Retinal pigment epithelial cell (primary cell): Measurements from ENCODE around the gene AGBL1.

Experiments
- DNase-seq: peaks from one replicate; pipeline ENCODE4 v3.0.0-alpha.2; 2010; ENCODE audit warnings: low read depth
- H3K4me3 ChIP-seq: 2 replicates; pipeline ENCODE4 v1.5.1; 2011; ENCODE audit warnings: mild to moderate bottlenecking, low read length, control low read depth, moderate library complexity
- TF ChIP-seq, protein P1 (sequence below): conservative IDR thresholded peaks from 2 replicates; pipeline ENCODE4 v1.5.1; 2011; ENCODE audit warnings: low read depth, low read length, control low read depth, inconsistent platforms

The AGBL1 gene

DNA sequence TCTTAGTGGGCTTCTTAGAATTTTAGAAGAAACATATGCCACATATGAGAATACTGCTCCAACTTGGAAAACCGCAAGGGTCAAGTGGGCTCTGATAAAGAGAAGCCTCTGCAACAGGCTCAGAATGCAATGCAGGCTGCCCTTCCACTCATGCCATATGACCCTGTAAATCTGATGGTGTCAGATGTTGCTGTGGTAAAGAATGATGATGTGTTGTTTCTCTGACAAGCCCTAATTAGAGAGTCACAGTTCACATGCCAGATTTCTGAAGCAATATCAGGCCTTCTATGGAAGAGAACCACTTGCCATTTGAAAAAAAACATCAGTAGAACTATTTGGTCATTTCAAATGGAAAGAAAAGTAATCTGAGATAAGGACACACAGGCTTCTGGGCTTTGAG lies 749.6 kb downstream of the AGBL1 start:
- DNase-seq: no peak
- no peak overlapping the region for H3K4me3 ChIP-seq
- TF ChIP-seq, protein P1, sequence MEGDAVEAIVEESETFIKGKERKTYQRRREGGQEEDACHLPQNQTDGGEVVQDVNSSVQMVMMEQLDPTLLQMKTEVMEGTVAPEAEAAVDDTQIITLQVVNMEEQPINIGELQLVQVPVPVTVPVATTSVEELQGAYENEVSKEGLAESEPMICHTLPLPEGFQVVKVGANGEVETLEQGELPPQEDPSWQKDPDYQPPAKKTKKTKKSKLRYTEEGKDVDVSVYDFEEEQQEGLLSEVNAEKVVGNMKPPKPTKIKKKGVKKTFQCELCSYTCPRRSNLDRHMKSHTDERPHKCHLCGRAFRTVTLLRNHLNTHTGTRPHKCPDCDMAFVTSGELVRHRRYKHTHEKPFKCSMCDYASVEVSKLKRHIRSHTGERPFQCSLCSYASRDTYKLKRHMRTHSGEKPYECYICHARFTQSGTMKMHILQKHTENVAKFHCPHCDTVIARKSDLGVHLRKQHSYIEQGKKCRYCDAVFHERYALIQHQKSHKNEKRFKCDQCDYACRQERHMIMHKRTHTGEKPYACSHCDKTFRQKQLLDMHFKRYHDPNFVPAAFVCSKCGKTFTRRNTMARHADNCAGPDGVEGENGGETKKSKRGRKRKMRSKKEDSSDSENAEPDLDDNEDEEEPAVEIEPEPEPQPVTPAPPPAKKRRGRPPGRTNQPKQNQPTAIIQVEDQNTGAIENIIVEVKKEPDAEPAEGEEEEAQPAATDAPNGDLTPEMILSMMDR: no peak

DNA sequence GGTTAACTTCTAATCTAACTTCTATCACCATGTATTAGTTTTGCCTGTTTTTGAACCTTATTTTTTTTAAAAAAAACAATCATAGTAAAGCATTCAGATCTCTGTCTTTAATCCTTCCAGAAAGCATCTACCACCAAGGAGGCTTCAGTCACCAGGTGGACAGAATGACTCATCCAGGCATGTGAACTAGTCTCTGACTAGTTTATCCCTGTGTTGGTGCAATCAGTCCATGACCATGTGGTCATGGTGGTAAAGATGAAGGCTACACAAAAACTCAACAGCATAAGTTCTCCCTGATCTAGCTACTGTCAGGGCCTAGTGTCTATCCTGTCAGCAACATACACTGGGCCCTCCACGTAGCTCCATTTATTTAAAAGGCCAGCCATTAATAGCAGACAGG lies 750.6 kb downstream of the AGBL1 start:
- no peak overlapping the region for H3K4me3 ChIP-seq
- TF ChIP-seq, protein P1: no peak
- DNase-seq: no peak

DNA sequence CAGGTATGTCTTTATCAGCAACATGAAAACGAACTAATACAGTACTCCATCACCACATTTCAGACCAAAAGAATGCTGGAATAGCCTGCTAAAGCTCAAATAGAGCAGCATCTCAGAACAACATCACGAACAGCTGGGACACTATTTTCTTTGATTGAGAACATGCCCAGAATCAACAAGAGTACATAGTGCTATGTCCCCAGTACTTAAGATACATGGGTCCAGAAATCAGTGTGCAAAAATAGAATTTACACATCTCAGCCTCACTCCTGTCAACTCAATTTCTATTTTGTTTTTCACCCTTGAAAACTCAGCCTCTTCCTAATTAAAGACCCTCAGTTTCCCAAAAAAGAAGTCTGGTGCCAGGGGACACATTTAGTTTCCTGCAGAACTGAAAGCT lies 753.9 kb downstream of the AGBL1 start:
- TF ChIP-seq, protein P1: no peak
- H3K4me3 ChIP-seq: no peak overlapping the region
- DNase-seq: no peak

DNA sequence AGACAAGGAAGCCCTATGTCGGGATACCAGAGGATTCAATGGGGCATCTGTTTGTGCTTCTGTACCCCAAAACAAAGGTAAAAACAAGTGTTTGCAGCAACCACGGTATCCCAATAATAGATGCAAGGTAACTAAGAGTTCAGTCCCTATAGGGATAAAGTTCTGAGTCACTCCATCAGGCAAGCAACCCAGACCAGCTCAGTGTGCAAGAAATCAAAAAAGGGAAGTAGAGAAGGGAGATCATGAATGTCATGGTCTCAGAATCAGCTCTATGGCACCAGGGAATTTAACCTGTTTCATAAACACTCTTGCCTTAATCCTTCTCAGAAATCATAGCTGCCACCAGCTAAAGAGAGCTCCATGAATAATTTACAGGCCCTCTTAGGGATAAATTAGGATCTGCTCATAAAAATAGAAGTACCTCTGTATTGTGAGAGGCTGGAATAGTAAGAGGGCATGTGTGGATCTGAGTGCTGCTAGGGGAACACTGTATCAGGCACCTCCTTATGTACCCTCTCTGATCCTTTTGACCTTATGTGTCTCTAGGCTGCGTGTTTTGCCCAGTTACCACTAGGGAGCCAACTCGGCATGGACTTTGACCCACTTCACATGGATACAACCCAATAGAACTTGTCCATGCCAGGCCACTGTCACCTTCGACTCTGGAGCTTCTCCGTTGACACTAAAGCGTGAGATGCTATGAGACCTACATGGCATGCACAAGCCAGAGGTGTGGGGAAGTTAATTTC lies 754.6 kb downstream of the AGBL1 start:
- TF ChIP-seq, protein P1: no peak
- no peak for DNase-seq
- no peak overlapping the region for H3K4me3 ChIP-seq

DNA sequence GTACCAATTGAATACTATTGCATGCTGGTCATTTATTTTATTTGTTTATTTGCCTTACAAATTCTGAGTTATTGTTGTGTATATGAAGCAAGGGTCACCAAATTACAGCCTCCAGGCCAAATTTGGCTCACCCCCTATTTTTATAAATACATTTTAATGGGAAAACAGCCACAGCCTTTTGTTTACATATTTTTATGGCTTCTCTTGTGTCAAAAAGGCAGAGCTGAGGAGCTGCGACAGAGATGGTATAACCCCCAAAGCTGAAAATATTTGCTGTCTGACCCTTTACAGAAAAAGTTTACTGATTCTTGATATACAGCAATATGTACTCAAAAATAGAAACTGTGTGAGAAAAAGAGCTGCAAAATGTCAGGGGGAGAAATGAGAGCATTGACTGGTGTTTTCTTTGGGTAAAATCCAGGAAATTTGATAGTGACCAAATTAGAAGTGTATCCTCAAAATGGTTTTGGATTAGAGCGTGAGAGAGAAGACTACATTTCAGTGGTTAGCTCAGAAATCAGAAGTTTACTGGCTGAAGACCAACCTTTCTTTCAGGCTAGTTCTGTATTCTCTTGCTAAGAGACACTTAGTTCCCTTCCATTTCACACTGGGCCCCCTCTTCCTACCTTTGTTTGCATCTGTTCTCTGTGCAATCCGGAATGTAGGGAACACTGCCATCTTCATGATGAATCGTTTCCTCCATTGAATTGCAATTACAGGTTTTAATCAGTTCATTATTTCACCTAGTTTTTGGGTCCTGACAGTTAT lies 757.8 kb downstream of the AGBL1 start:
- no peak for DNase-seq
- TF ChIP-seq, protein P1: no peak
- no peak overlapping the region for H3K4me3 ChIP-seq

DNA sequence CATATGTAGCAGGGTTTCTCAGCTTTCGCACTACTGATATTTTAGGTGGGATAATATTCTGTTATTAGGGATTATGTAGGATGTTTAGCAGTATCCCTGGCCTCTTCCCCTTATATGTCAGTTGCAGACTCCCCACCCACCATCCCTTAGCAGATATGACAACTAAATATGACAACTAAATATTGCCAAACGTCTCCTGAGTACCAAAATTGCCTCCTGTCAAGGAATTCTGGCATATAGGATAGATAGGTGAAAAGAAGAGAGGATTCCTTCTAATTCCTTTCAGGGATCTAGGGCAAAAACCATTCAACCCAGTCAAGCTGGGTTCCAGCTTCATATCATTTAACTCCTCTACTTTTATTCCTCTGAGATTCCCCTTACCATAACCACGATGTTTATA lies 759.8 kb downstream of the AGBL1 start:
- no peak overlapping the region for H3K4me3 ChIP-seq
- TF ChIP-seq, protein P1: no peak
- no peak for DNase-seq

DNA sequence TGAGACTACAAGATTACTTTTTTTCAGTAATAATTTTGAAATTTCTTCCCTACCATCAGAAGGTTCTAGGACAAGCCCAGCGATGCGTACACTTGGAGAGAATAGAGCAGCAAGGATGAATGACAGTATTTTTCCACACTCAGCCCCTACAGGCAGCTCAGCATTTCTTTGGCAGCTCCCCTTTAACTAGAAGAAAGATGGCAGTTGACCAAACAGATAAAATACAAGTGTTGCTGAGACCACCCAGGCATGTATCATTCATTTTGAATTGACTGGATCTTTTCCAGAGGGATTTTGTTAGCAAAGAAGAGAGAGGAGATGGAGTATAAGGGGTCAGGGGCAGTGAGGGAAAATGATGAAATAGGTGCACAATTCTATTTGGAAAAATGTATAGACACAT lies 761.3 kb downstream of the AGBL1 start:
- H3K4me3 ChIP-seq: no peak overlapping the region
- TF ChIP-seq, protein P1: no peak
- DNase-seq: no peak
